D721Med (cell line): Measurements from ENCODE around the gene ACER3.
"Not testable (repeated sequence)": the region's sequence is repeated elsewhere in the genome, so short reads cannot be mapped to it uniquely, and the experiment has no call there.

Experiments
- DNase-seq: peaks from one replicate; pipeline ENCODE4 v3.0.0; 2011; ENCODE audit warnings: low spot score; ENCODE audit not compliant: insufficient read length
- FAIRE-seq: peaks from 2 replicates; lab custom pipeline; 2011; peaks lifted over from hg19 to GRCh38; lab: Jason Lieb, UNC
- TF ChIP-seq, protein P1 (sequence below): IDR thresholded peaks from 2 replicates; pipeline ENCODE4 v1.5.1; 2012; ENCODE audit warnings: mild to moderate bottlenecking, control low read depth; ENCODE audit not compliant: insufficient read depth; ENCODE audit errors: missing control alignments

The ACER3 gene

DNA sequence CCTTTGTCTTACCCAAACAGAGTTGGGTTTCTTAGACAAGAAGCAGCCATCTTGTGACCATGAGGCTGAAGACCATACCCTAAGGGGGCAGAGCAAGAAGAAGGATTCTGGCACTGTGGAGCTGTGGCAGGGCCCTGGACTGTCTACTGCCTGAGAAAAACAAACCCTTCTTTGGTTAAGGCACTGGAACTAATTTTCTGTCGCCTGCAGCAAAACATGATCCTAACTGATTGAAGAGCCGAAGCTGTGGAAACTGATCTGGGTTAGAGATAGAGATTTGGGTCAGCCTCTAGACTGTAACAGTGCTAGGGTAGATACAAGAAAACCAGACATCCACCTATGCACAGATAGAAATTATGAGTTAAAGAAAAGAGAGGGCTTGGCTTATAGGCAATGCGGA, 11.3 kb upstream of the ACER3 start:
- FAIRE-seq = no peak
- no peak for DNase-seq
- TF ChIP-seq, protein P1, sequence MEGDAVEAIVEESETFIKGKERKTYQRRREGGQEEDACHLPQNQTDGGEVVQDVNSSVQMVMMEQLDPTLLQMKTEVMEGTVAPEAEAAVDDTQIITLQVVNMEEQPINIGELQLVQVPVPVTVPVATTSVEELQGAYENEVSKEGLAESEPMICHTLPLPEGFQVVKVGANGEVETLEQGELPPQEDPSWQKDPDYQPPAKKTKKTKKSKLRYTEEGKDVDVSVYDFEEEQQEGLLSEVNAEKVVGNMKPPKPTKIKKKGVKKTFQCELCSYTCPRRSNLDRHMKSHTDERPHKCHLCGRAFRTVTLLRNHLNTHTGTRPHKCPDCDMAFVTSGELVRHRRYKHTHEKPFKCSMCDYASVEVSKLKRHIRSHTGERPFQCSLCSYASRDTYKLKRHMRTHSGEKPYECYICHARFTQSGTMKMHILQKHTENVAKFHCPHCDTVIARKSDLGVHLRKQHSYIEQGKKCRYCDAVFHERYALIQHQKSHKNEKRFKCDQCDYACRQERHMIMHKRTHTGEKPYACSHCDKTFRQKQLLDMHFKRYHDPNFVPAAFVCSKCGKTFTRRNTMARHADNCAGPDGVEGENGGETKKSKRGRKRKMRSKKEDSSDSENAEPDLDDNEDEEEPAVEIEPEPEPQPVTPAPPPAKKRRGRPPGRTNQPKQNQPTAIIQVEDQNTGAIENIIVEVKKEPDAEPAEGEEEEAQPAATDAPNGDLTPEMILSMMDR = no peak

DNA sequence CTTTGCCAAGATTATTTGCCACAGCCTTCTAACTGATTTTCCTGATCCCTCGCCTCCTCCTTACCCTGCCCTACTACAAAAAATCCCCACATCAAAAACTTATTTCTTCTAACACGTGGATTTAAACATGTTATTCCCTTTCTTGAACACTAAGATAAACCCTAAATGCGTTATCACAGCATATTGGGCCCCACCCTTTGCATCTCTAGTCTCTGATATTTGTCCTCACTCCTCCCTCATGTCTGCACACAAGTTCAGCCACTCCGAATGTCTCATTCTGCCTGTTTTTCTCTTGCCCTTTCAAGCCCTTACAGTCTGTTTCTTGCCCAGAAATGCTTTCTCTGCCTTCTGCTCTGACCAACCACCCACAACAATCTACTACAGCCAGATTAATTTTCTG, 10.6 kb upstream of the ACER3 start:
- no peak for FAIRE-seq
- TF ChIP-seq, protein P1 = no peak
- DNase-seq = no peak

DNA sequence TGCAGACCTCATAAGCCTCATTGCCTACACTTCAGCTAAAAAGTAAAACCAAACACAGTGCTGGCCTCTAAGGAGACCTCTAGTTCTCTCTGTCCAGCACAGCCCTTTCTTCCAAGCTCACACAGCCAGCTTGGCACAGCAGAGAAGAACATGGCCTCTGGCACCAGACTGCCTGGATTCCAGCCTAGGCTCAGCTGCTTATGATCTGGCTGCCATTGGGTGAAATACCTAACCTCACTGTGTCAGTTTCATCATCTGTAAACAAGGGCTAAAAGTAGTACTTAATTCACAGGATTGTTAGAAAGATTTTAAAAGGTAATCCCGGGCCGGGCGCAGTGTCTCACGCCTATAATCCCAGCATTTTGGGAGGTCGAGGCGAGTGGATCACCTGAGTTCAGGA, 9.9 kb upstream of the ACER3 start:
- FAIRE-seq = no peak
- TF ChIP-seq, protein P1 = no peak
- DNase-seq = no peak

DNA sequence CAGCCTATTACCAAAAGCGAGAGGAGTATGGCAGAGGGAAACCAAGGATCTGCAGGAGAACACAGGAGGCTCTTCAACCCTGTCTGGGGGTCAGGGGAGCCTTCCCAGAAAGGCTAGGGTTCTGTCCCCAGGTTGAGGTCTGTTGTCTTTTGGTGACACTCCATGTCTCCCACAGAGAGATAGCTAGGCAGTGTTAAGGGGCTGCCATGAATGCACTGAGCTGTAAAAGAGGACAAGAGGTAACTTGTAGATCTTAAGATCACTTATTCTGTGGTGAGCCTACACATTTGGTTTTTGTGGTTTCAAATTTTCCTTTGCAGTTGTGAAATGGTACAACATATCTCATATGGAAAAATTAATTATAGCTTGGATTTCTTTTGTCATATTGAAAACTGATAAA, 6.0 kb upstream of the ACER3 start:
- DNase-seq (no peak), FAIRE-seq (no peak)
- TF ChIP-seq, protein P1 = no peak

DNA sequence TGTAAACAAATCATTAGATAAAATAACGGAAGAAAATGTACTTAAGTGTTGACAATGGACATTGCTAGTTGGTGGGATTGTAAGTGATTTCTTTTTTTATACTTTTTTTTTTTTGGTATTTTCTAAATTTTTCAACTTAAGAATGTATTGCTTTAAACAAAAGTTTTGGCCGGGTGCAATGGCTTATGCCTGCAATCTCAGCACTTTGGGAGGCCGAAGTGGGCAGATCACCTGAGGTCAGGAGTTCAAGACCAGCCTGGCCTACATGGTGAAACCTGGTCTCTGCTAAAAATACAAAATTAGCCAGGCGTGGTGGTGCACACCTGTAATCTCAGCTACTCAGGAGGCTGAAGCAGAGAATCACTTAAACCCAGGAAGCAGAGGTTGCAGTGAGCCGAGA, 5.0 kb upstream of the ACER3 start:
- DNase-seq, FAIRE-seq: not testable (repeated sequence)

DNA sequence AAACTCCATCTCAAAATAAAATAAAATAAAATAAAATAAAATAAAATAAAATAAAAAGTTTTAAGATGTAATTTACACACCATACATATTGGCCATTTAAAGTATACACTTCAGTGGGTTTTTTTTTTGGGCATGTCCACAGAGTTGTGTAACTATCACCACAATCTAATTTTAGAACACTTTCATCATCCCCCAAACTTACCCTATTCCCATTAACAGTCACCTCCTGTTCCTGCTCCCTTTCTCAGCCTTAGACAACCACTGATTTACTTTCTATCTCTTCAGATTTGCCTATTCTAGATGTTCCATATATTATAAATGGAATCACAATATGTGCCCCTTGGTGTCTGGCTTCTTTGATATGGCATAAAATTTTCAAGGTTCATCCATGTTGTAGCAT, 4.6 kb upstream of the ACER3 start:
- no peak for DNase-seq
- no peak for FAIRE-seq
- TF ChIP-seq, protein P1 = no peak

DNA sequence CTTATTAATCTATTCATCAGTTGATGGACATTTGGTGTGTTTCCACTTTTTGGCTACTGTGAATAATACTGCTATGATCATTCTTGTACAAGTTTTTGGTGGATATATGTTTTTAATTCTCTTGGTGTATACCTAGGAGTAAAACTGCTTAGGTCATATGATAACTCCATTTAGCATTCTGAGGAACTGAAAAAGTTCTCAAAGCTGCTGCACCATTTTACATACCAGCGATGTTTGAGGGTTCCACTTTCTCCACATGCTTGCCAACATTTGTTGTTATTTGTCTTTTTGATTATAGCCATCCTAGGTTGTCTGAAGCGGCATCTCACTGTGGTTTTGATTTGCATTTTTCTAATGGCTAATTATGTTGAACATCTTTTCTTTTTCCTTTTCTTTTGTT, 4.1 kb upstream of the ACER3 start:
- DNase-seq (no peak), FAIRE-seq (no peak)
- TF ChIP-seq, protein P1 = no peak

DNA sequence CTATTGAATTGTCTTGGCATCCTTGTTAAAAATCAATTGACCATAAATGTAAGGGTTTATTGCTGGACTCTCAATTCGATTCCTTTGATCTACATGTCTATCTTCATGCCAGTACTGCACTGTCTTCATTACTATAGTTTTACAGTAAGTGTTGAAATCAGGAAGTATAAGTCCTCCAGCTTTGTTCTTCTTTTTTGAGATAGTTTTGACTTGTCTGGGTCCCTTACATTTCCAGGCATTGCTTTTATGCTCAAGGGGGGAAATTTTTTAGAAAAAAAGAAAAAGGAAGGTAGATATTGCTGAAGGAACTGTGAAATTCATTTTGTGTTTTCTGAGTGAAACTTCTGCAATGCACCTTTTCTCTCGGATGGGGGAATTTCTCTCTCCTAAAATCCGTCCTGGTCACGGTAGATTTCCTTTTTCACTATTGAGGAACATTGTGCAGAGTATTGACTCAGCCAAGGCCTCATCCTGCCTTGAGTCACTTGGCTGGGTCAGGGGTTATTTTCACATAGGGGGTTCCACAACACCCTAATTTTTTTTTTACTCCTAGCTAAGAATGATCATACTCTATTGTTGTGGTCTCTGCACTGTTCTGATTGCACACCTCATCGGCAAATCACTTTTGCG, 2.8 kb upstream of the ACER3 start:
- FAIRE-seq (no peak), DNase-seq (no peak)
- TF ChIP-seq, protein P1 = no peak
